HepG2 (cell line): ENCODE measurements around the gene BCAS3. TPM values are rescaled to one million over a fixed set of nuclear protein-coding genes. Genes with fewer than 3 reads are reported as not detected.

ENCODE experiments used
- CBX2 ChIP-seq, 2 experiments: fragments of 200-600 bp in 1 of 2; sonication (generic); formaldehyde crosslinking in 1 of 2; IDR thresholded peaks; 2 replicates each; pipeline versions ENCODE4 v1.7.0 to v1.8.1; 2018 to 2022; ENCODE audit warnings: low read depth in 2 of 2, low read length in 1 of 2, mild to moderate bottlenecking in 1 of 2, missing genetic modification reagents in 1 of 2
- CHD2 ChIP-seq: IDR thresholded peaks from 2 replicates; pipeline ENCODE4 v1.6.1; 2011; ENCODE audit warnings: low read depth, low read length, improper control_type of control experiment
- DMTF1 ChIP-seq: sonication (generic); formaldehyde crosslinking; IDR thresholded peaks from 2 replicates; pipeline ENCODE4 v1.4.0; 2020; ENCODE audit warnings: mild to moderate bottlenecking, missing genetic modification reagents
- FOXA1 ChIP-seq, 2 experiments: fragments of 450-650 bp in 1 of 2; sonication (generic) in 1 of 2; formaldehyde crosslinking in 1 of 2; IDR thresholded peaks; 2 replicates each; pipeline versions ENCODE4 v1.4.0 to v1.6.1; 2016 to 2020; ENCODE audit warnings: missing genetic modification reagents in 1 of 2
- FOXP1 ChIP-seq, 2 experiments: fragments of 450-650 bp in 1 of 2; IDR thresholded peaks; 2 replicates each; pipeline ENCODE4 v1.6.1; 2017 to 2018; ENCODE audit warnings: antibody characterized with exemption in 1 of 2
- GATA4 ChIP-seq: sonication (generic); IDR thresholded peaks from 2 replicates; pipeline ENCODE4 v1.6.1; 2016; ENCODE audit warnings: antibody characterized with exemption, low read depth, borderline replicate concordance
- HCFC1 ChIP-seq: fragments of 150-350 bp; IDR thresholded peaks from 2 replicates; pipeline ENCODE4 v1.6.1; 2014; ENCODE audit warnings: low read depth, low read length
- PRDM15 ChIP-seq: sonication (generic); formaldehyde crosslinking; IDR thresholded peaks from 2 replicates; pipeline ENCODE4 v1.4.0; 2020; ENCODE audit warnings: missing genetic modification reagents
- TARDBP ChIP-seq: sonication (generic); formaldehyde crosslinking; IDR thresholded peaks from 2 replicates; pipeline ENCODE4 v1.8.0; 2022; ENCODE audit warnings: mild to moderate bottlenecking, missing genetic modification reagents
- TCF7 ChIP-seq: sonication (generic); IDR thresholded peaks from 2 replicates; pipeline ENCODE4 v1.6.1; 2016; ENCODE audit warnings: antibody characterized with exemption, low read depth
- THAP9 ChIP-seq: sonication (generic); formaldehyde crosslinking; IDR thresholded peaks from 2 replicates; pipeline ENCODE4; 2020; ENCODE audit warnings: missing genetic modification reagents, mild to moderate bottlenecking, borderline replicate concordance
- ZKSCAN8 ChIP-seq: IDR thresholded peaks from 2 replicates; pipeline ENCODE4 v1.6.1; 2016; ENCODE audit warnings: borderline replicate concordance, missing genetic modification reagents, missing compliant biosample characterization
- ZNF12 ChIP-seq: sonication (generic); formaldehyde crosslinking; IDR thresholded peaks from 2 replicates; pipeline ENCODE4 v1.5.0; 2020; ENCODE audit warnings: missing genetic modification reagents
- ZNF331 ChIP-seq: sonication (generic); formaldehyde crosslinking; IDR thresholded peaks from 2 replicates; pipeline ENCODE4 v1.4.0; 2020; ENCODE audit warnings: missing genetic modification reagents
- ZNF33A ChIP-seq: sonication (generic); formaldehyde crosslinking; IDR thresholded peaks from 2 replicates; pipeline ENCODE4 v1.5.1; 2020; ENCODE audit warnings: missing genetic modification reagents, mild to moderate bottlenecking, moderate library complexity, borderline replicate concordance
- ZNF354B ChIP-seq: sonication (generic); formaldehyde crosslinking; IDR thresholded peaks from 2 replicates; pipeline ENCODE4 v1.8.0; 2022; ENCODE audit warnings: mild to moderate bottlenecking, missing genetic modification reagents
- ZNF792 ChIP-seq: IDR thresholded peaks from 2 replicates; pipeline ENCODE4 v1.6.1; 2016
- ZSCAN29 ChIP-seq: sonication (generic); formaldehyde crosslinking; conservative IDR thresholded peaks from 2 replicates; pipeline ENCODE4 v1.4.0; 2020; ENCODE audit warnings: mild to moderate bottlenecking, missing genetic modification reagents
- ZSCAN30 ChIP-seq: sonication (generic); formaldehyde crosslinking; IDR thresholded peaks from 2 replicates; pipeline ENCODE4 v1.5.0; 2020; ENCODE audit warnings: mild to moderate bottlenecking, missing genetic modification reagents
- ZZZ3 ChIP-seq: sonication (generic); formaldehyde crosslinking; IDR thresholded peaks from 2 replicates; pipeline ENCODE4 v1.4.0; 2020; ENCODE audit warnings: missing genetic modification reagents, mild to moderate bottlenecking, borderline replicate concordance
- polyA plus RNA-seq, 8 experiments: library from polyadenylated mRNA; depleted of rRNA in 3 of 8; stranded (reverse) in 7 of 8; unstranded in 1 of 8; fragments of >200 nt; fragmentation: Illumina TruSeq in 4 of 8; extraction: Trizol in 4 of 8; gene quantifications; 2 replicates each; pipeline versions ENCODE4 v1.2.1 to v1.2.3, GENCODE V29; 2011 to 2016; ENCODE audit warnings: low read depth in 4 of 8, missing spikeins in 1 of 8, mixed read lengths in 1 of 8; ENCODE audit not compliant: insufficient read depth in 1 of 8
- total RNA-seq, 5 experiments: library from RNA; depleted of rRNA; stranded (reverse); fragments of >200 nt; fragmentation: Illumina TruSeq; extraction: Trizol; gene quantifications; 2 replicates each; pipeline ENCODE4 v1.2.3, GENCODE V29; 2016; ENCODE audit warnings: low read depth in 1 of 5

BCAS3 gene
- total and polyA plus RNA-seq, 2 of the 13 experiments (the other 11 are each of a cell fraction or from before 2014, with no cell fraction given) = 10.7 to 11.2 TPM

GRCh38 chr17:61363601-61364462, 686.2 kb downstream of the BCAS3 start (continued):
- TF ChIP-seq THAP9 (no peak; the same call in 1 of the 2 replicates), FOXA1 (IDR thresholded peaks at IDR 0.05) (peak; percentile 47; the same call in 1 of the 2 replicates), FOXA1 (CRISPR knock-in tag; IDR thresholded peaks at IDR 0.05) (peak; percentile 96), ZNF33A (no peak), ZNF331 (CRISPR knock-in tag) (peak; percentile 81), ZKSCAN8 (CRISPR knock-in tag) (0 out of 2 replicates have a peak, but pooled peaks have one; percentile 70), FOXP1 (IDR thresholded peaks at IDR 0.05) (no peak), FOXP1 (CRISPR knock-in tag; IDR thresholded peaks at IDR 0.05) (peak; percentile 75), PRDM15 (no peak), ZNF12 (CRISPR knock-in tag) (no peak), TARDBP (CRISPR knock-in tag) (peak; percentile 76), ZZZ3 (CRISPR knock-in tag) (0 out of 2 replicates have a peak, but pooled peaks have one; percentile 30), HCFC1 (no peak), ZNF792 (peak; percentile 83; the same call in 1 of the 2 replicates), TCF7 (peak; percentile 84), CHD2 (no peak), ZSCAN29 (CRISPR knock-in tag) (no peak; the same call in 1 of the 2 replicates), CBX2 (IDR thresholded peaks at IDR 0.05; ENCODE audit: low read depth, low read length) (no peak), CBX2 (CRISPR knock-in tag; IDR thresholded peaks at IDR 0.05; ENCODE audit: low read depth) (no peak), ZNF354B (CRISPR knock-in tag) (no peak), ZSCAN30 (CRISPR knock-in tag) (no peak), DMTF1 (no peak), GATA4 (peak; percentile 68)
